Activated CD8-positive, alpha-beta T cell treated with anti-CD3 and anti-CD28 coated beads for 36 hours (primary cell): ENCODE results near the gene GBF1. TPM values are rescaled to one million over a fixed set of nuclear protein-coding genes. Genes with fewer than 3 reads are reported as not detected.

Source experiments
- ATAC-seq: fragments of 200-7000 bp; cut with Tn5 transposase; one replicate; pipeline ENCODE4 v1.10.0; 2021; ENCODE audit warnings: mild to moderate bottlenecking, moderate library complexity
- CTCF ChIA-PET: fragments of 350-600 bp; sonication (Branson Sonifier 250); formaldehyde crosslinking; loops from one replicate; lab custom pipeline; 2021; ENCODE audit warnings: antibody characterized with exemption; lab: Charles Lee
- POLR2A ChIA-PET: fragments of 350-600 bp; sonication (Branson Sonifier 250); formaldehyde crosslinking; loops from one replicate; lab custom pipeline; 2021; ENCODE audit warnings: antibody characterized with exemption; lab: Charles Lee
- DNase-seq: peaks from one replicate; pipeline ENCODE4 v3.0.0-alpha.2; 2020
- H3K27ac Mint-ChIP-seq: one replicate; pipeline ENCODE4 v1.8.0; 2021; ENCODE audit warnings: mild to moderate bottlenecking, mixed read lengths
- H3K27me3 Mint-ChIP-seq: one replicate; pipeline ENCODE4 v1.8.0; 2021; ENCODE audit warnings: mixed read lengths
- H3K36me3 Mint-ChIP-seq: one replicate; pipeline ENCODE4 v1.8.0; 2021; ENCODE audit warnings: low read depth, mixed read lengths
- H3K4me1 Mint-ChIP-seq: one replicate; pipeline ENCODE4 v1.8.0; 2021; ENCODE audit warnings: low read depth, mixed read lengths
- H3K4me3 Mint-ChIP-seq: one replicate; pipeline ENCODE4 v1.8.0; 2021; ENCODE audit warnings: mild to moderate bottlenecking, moderate library complexity, mixed read lengths
- H3K9me3 Mint-ChIP-seq: one replicate; pipeline ENCODE4 v1.8.0; 2021; ENCODE audit warnings: mixed read lengths
- intact Hi-C: fragments of 100-400 bp; cut with micrococcal nuclease; formaldehyde crosslinking; loops from one replicate; pipeline ENCODE4 v1.10.0; 2022
- total RNA-seq, 2 experiments: library from RNA; stranded (reverse); gene quantifications; one replicate each; pipeline ENCODE4 v1.2.3, GENCODE V29; 2021
- TF ChIP-seq, protein P1 (sequence below): fragments of 200-600 bp; IDR thresholded peaks from one replicate; pipeline ENCODE4 v1.8.0; 2022; ENCODE audit warnings: antibody characterized with exemption, mild to moderate bottlenecking

Gene GBF1
- total RNA-seq, 2 experiments from 2014 or later = 25.4 to 28.2 TPM

- H3K4me1 Mint-ChIP-seq = peaks cover 31% of the 10 kb centered on the region
- ChIA-PET CTCF (interaction anchor here (1.2 to 2.8 kb wide), 5 partner anchors 8 to 185 kb away, joined by 4 to 18 read pairs (median 6); no protein-coding TSS in a partner anchor), POLR2A (interaction anchor here (0.8 to 6.1 kb wide), 4 partner anchors 10 to 21 kb away, joined by 3 to 107 read pairs (median 5); partner anchors contain the start of gene NFKB2)
- no peaks in the 10 kb centered on the region for H3K9me3 Mint-ChIP-seq
- H3K27me3 Mint-ChIP-seq = peaks cover 26% of the 10 kb centered on the region
- no peak for DNase-seq
- ATAC-seq = no peak
- no peaks in the 10 kb centered on the region for H3K36me3 Mint-ChIP-seq
- no peak overlapping the region for H3K4me3 Mint-ChIP-seq
- no peak overlapping the region for H3K27ac Mint-ChIP-seq
- TF ChIP-seq, protein P1, sequence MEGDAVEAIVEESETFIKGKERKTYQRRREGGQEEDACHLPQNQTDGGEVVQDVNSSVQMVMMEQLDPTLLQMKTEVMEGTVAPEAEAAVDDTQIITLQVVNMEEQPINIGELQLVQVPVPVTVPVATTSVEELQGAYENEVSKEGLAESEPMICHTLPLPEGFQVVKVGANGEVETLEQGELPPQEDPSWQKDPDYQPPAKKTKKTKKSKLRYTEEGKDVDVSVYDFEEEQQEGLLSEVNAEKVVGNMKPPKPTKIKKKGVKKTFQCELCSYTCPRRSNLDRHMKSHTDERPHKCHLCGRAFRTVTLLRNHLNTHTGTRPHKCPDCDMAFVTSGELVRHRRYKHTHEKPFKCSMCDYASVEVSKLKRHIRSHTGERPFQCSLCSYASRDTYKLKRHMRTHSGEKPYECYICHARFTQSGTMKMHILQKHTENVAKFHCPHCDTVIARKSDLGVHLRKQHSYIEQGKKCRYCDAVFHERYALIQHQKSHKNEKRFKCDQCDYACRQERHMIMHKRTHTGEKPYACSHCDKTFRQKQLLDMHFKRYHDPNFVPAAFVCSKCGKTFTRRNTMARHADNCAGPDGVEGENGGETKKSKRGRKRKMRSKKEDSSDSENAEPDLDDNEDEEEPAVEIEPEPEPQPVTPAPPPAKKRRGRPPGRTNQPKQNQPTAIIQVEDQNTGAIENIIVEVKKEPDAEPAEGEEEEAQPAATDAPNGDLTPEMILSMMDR = no peak
- intact Hi-C loops = loop anchor here (5.0 kb wide), 1 partner anchor 347 kb away; the partner anchor contains the start of gene HPS6
Measured at GRCh38 chr10:102414749-102415148, 169.4 kb downstream of the GBF1 start.

- TF ChIP-seq, protein P1 = no peak
- DNase-seq = no peak
- Mint-ChIP-seq H3K27me3 (peaks cover 22% of the 10 kb centered on the region), H3K36me3 (no peaks in the 10 kb centered on the region), H3K27ac (no peak overlapping the region), H3K4me1 (peaks cover 28% of the 10 kb centered on the region), H3K4me3 (no peak overlapping the region), H3K9me3 (no peaks in the 10 kb centered on the region)
- ChIA-PET CTCF (interaction anchor here (1.2 kb wide), 1 partner anchor 186 kb away, joined by 5 read pairs; no protein-coding TSS in a partner anchor), POLR2A (interaction anchor here (1.0 to 1.5 kb wide), 2 partner anchors 11 to 21 kb away, joined by 4 to 5 read pairs; no protein-coding TSS in a partner anchor)
- intact Hi-C loops = no loop called here
- no peak for ATAC-seq
Measured at GRCh38 chr10:102416283-102416682, 171.0 kb downstream of the GBF1 start.

GRCh38 chr10:102416695-102417094 is 171.4 kb downstream of the GBF1 start:
- Mint-ChIP-seq H3K4me1 (peaks cover 27% of the 10 kb centered on the region), H3K36me3 (no peaks in the 10 kb centered on the region), H3K27ac (no peak overlapping the region), H3K9me3 (no peaks in the 10 kb centered on the region), H3K27me3 (peaks cover 20% of the 10 kb centered on the region), H3K4me3 (no peak overlapping the region)
- ChIA-PET CTCF (interaction anchor here (1.0 kb wide), 1 partner anchor 17 kb away, joined by 4 read pairs; no protein-coding TSS in a partner anchor), POLR2A (interaction anchor here (1.0 kb wide), 1 partner anchor 12 kb away, joined by 5 read pairs; no protein-coding TSS in a partner anchor)
- intact Hi-C loops = no loop called here
- ATAC-seq (no peak), DNase-seq (no peak)
- TF ChIP-seq, protein P1 = no peak

DNA sequence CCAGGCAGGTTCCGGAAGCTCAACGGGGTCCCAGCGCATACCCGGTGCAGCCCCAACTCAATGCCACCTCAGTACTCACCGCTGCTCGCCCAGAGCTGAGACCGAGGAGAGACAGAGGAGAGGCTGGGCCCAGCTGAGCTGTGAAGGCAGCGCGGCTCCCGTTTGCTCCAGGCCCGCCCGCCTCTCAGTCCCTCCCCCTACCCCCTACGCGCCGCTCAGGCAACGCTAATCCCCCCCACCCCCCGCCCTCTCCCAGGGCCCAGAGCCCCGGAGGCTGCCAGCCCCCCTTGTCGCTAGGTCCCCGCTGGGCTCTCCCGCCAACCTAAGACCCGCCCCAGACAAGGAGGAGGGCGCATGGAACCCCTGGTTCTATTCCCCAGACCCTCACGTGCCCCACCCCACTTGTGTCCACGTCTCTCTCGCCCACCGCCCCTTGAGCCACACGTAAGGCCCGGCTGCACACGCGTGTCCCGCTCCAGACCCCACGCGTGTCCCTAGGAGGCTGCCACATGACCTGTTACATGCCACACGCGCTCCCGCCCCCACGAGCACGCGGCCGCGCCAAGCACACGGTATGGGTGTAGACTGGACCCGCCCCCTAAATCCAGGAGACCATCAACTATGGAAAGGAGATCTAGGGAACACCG is 173.4 kb downstream of the GBF1 start, which contains the start of gene PSD:
PSD (minus strand) TSS at position 164 of the 647 bp plus-strand sequence. CDS start 1,747 bp downstream, outside the sequence.
- intact Hi-C loops = no loop called here
- Mint-ChIP-seq H3K36me3 (peaks cover 8% of the 10 kb centered on the region), H3K9me3 (no peaks in the 10 kb centered on the region), H3K4me1 (peaks cover 22% of the 10 kb centered on the region), H3K27ac (no peak within 1 kb of the TSS), H3K4me3 (peak within 1 kb of the TSS; percentile 87), H3K27me3 (peaks cover 18% of the 10 kb centered on the region)
- ATAC-seq = no peak
- peak; percentile 17 for DNase-seq
- CTCF ChIA-PET = interaction anchor here (1.4 kb wide), 1 partner anchor 9 kb away, joined by 3 read pairs; no protein-coding TSS in a partner anchor
- POLR2A ChIA-PET = no interaction called here
- TF ChIP-seq, protein P1 = no peak
